Measurements from ENCODE around the gene SCT. TPM values are rescaled to one million over a fixed set of nuclear protein-coding genes. Genes with fewer than 3 reads are reported as not detected.

SCT gene
- total and polyA plus RNA-seq, 2 donors (not counting 1 experiment from before 2014, with no cell fraction given), result not detected

DNA sequence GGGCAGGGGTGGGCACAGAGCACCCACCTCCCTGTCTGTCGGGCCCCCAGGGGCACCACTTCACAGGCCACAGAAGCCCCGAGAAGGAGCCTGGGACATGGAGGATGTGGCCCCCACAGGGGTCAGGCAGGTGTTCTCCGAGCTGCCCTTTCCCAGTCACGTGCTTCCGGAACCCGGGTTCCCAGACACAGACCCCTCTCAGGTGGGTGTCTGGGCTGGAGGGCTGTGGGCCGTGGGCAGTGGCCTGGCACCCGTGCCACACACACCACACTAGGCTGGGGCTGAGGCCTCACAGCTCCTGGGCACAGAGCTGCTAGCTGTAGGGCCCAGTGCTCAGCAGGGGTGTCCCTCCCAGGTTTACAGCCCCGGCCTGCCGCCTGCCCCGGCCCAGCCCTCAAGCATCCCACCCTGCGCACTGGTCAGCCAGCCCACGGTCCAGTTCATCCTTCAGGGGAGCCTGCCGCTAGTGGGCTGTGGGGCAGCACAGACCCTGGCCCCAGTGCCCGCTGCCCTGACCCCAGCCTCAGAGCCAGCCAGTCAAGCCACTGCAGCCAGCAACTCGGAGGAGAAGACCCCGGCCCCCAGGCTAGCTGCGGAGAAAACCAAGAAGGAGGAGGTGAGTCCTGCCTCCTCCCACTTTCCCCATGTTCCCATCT is 16.7 kb downstream of the SCT start:
- H3K79me2 ChIP-seq (ENCODE audit: control insufficient read depth, insufficient read depth, low read length), result no peaks in the 10 kb centered on the region
- H4K20me1 ChIP-seq (ENCODE audit: control insufficient read depth, extremely low read depth, insufficient read depth, low read length), result no peaks in the 10 kb centered on the region
- H3K9ac ChIP-seq (ENCODE audit: insufficient read depth, low read length), result no peak overlapping the region
- no peak overlapping the region for H2AFZ ChIP-seq (ENCODE audit: low read length)
- no peak overlapping the region for H3K4me3 ChIP-seq (replicated peaks in 1 of 4; ENCODE audit: control extremely low read depth in 1 of 4, insufficient read depth in 1 of 4, low read depth in 3 of 4, low read length in 4 of 4)
- peaks cover 57% of the 10 kb centered on the region for H3K36me3 ChIP-seq (ENCODE audit: control insufficient read depth, insufficient read depth, low read length)
- H3K27me3 ChIP-seq (ENCODE audit: control insufficient read depth, insufficient read depth, low read length), result no peaks in the 10 kb centered on the region
- H3K4me1 ChIP-seq (ENCODE audit: control insufficient read depth, extremely low read depth, insufficient read depth, low read length), result no peaks in the 10 kb centered on the region
- no peak overlapping the region for H3K4me2 ChIP-seq (ENCODE audit: extremely low read depth, insufficient read depth, low read length)
- DNase-seq (ENCODE audit: low read depth in 2 of 2), result no peak
- H3K27ac ChIP-seq (ENCODE audit: insufficient read depth, low read length), result no peak overlapping the region
- TF ChIP-seq, protein P1, sequence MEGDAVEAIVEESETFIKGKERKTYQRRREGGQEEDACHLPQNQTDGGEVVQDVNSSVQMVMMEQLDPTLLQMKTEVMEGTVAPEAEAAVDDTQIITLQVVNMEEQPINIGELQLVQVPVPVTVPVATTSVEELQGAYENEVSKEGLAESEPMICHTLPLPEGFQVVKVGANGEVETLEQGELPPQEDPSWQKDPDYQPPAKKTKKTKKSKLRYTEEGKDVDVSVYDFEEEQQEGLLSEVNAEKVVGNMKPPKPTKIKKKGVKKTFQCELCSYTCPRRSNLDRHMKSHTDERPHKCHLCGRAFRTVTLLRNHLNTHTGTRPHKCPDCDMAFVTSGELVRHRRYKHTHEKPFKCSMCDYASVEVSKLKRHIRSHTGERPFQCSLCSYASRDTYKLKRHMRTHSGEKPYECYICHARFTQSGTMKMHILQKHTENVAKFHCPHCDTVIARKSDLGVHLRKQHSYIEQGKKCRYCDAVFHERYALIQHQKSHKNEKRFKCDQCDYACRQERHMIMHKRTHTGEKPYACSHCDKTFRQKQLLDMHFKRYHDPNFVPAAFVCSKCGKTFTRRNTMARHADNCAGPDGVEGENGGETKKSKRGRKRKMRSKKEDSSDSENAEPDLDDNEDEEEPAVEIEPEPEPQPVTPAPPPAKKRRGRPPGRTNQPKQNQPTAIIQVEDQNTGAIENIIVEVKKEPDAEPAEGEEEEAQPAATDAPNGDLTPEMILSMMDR (conservative IDR thresholded peaks at IDR 0.05 in 1 of 2, IDR thresholded peaks at IDR 0.05 in 1 of 2; ENCODE audit: low read depth in 1 of 2, low read length in 2 of 2), result no peak
- H3K9me3 ChIP-seq (ENCODE audit: control insufficient read depth, insufficient read depth, low read depth, low read length), result no peaks in the 10 kb centered on the region

DNA sequence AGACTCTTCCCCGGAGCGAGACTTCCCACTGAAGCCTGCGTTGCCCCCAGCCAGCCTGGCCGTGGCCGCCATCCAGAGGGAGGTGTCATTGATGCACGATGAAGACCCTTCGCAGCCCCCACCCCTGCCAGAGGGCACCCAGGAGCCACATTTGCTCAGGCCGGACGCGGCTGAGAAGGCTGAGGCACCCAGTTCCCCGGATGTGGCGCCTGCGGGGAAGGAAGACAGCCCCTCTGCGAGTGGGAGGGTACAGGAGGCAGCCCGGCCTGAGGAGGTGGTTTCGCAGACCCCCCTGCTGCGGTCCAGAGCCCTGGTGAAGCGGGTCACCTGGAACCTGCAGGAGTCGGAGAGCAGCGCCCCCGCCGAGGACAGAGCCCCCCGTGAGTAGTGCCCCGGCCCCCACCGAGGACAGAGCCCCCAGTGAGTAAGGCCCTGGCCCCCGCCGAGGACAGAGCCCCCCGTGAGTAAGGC is 17.6 kb downstream of the SCT start:
- Histone ChIP-seq H3K4me3 (replicated peaks in 1 of 4; ENCODE audit: control extremely low read depth in 1 of 4, insufficient read depth in 1 of 4, low read depth in 3 of 4, low read length in 4 of 4) (no peak overlapping the region), H3K4me1 (ENCODE audit: control insufficient read depth, extremely low read depth, insufficient read depth, low read length) (no peaks in the 10 kb centered on the region), H3K36me3 (ENCODE audit: control insufficient read depth, insufficient read depth, low read length) (peaks cover 62% of the 10 kb centered on the region), H3K9me3 (ENCODE audit: control insufficient read depth, insufficient read depth, low read depth, low read length) (no peaks in the 10 kb centered on the region), H4K20me1 (ENCODE audit: control insufficient read depth, extremely low read depth, insufficient read depth, low read length) (no peaks in the 10 kb centered on the region), H3K4me2 (ENCODE audit: extremely low read depth, insufficient read depth, low read length) (no peak overlapping the region), H3K27ac (ENCODE audit: insufficient read depth, low read length) (no peak overlapping the region), H3K9ac (ENCODE audit: insufficient read depth, low read length) (no peak overlapping the region), H2AFZ (ENCODE audit: low read length) (no peak overlapping the region), H3K79me2 (ENCODE audit: control insufficient read depth, insufficient read depth, low read length) (no peaks in the 10 kb centered on the region), H3K27me3 (ENCODE audit: control insufficient read depth, insufficient read depth, low read length) (no peaks in the 10 kb centered on the region)
- no peak for DNase-seq (ENCODE audit: low read depth in 2 of 2)
- TF ChIP-seq, protein P1 (conservative IDR thresholded peaks at IDR 0.05 in 1 of 2, IDR thresholded peaks at IDR 0.05 in 1 of 2; ENCODE audit: low read depth in 1 of 2, low read length in 2 of 2), result no peak

DNA sequence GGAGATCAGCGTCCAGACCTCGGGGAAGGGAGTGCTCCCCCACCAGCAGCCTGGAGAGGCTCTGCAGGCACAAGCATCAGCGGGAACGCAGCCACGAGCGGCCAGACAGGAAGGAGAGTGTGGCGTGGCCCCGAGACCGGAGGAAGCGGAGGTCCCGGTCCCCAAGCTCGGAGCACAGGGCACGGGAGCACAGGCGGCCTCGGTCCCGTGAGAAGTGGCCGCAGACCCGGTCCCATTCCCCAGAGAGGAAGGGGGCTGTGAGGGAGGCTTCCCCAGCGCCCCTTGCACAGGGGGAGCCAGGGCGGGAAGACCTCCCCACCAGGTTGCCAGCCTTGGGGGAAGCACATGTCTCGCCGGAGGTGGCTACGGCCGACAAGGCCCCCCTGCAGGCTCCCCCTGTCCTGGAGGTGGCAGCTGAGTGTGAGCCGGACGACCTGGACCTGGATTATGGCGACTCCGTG is 18.2 kb downstream of the SCT start:
- DNase-seq (ENCODE audit: low read depth in 2 of 2), result no peak
- no peak overlapping the region for H3K4me3 ChIP-seq (replicated peaks in 1 of 4; ENCODE audit: control extremely low read depth in 1 of 4, insufficient read depth in 1 of 4, low read depth in 3 of 4, low read length in 4 of 4)
- no peak overlapping the region for H3K27ac ChIP-seq (ENCODE audit: insufficient read depth, low read length)
- H3K79me2 ChIP-seq (ENCODE audit: control insufficient read depth, insufficient read depth, low read length), result no peaks in the 10 kb centered on the region
- no peak for TF ChIP-seq EZH2 (IDR thresholded peaks at IDR 0.05; ENCODE audit: low read length, missing control alignments)
- TF ChIP-seq, protein P1 (conservative IDR thresholded peaks at IDR 0.05 in 1 of 2, IDR thresholded peaks at IDR 0.05 in 1 of 2; ENCODE audit: low read depth in 1 of 2, low read length in 2 of 2), result no peak
- H3K27me3 ChIP-seq (ENCODE audit: control insufficient read depth, insufficient read depth, low read length), result no peaks in the 10 kb centered on the region
- peaks cover 65% of the 10 kb centered on the region for H3K36me3 ChIP-seq (ENCODE audit: control insufficient read depth, insufficient read depth, low read length)
- H3K4me2 ChIP-seq (ENCODE audit: extremely low read depth, insufficient read depth, low read length), result no peak overlapping the region
- H4K20me1 ChIP-seq (ENCODE audit: control insufficient read depth, extremely low read depth, insufficient read depth, low read length), result no peaks in the 10 kb centered on the region
- H3K4me1 ChIP-seq (ENCODE audit: control insufficient read depth, extremely low read depth, insufficient read depth, low read length), result no peaks in the 10 kb centered on the region
- no peak overlapping the region for H3K9ac ChIP-seq (ENCODE audit: insufficient read depth, low read length)
- H2AFZ ChIP-seq (ENCODE audit: low read length), result no peak overlapping the region
- no peaks in the 10 kb centered on the region for H3K9me3 ChIP-seq (ENCODE audit: control insufficient read depth, insufficient read depth, low read depth, low read length)

Measured in fibroblast of lung (primary cell).